Fibroblast of skin of right quadriceps (primary cell): ENCODE results near the gene ELOVL5.

Experiments used
- DNase-seq: peaks from one replicate; pipeline ENCODE4 v3.0.0-alpha.2; 2013

Gene ELOVL5

GRCh38 chr6:53236241-53236640 lies 112.5 kb downstream of the ELOVL5 start:
- DNase-seq = no peak

GRCh38 chr6:53235508-53235907 lies 113.2 kb downstream of the ELOVL5 start:
- DNase-seq = no peak

GRCh38 chr6:53233309-53233708 lies 115.4 kb downstream of the ELOVL5 start:
- peak; percentile 28 for DNase-seq

- DNase-seq = no peak
Measured at GRCh38 chr6:53230775-53231467, 117.8 kb downstream of the ELOVL5 start.

GRCh38 chr6:53227847-53228246 lies 120.9 kb downstream of the ELOVL5 start:
- no peak for DNase-seq

- no peak for DNase-seq
Measured at GRCh38 chr6:53220605-53221004, 128.1 kb downstream of the ELOVL5 start.
